Uterus (tissue), 4 donors: Measurements from ENCODE around the gene OXCT1. TPM values are rescaled to one million over a fixed set of nuclear protein-coding genes. Genes with fewer than 3 reads are reported as not detected.

Experiments used
- DNase-seq, 2 donors: peaks; one replicate each; pipeline ENCODE4 v3.0.0-alpha.2; 2019 to 2020
- H3K27ac ChIP-seq, 2 donors: fragments of 200-600 bp; sonication (generic); 1 replicate in 1 of 2; 2 replicates in 1 of 2; pipeline ENCODE4 v1.5.1; 2016 to 2018
- H3K27me3 ChIP-seq, 2 donors: fragments of 200-600 bp; sonication (generic); one replicate each; pipeline ENCODE4 v1.5.1; 2018 to 2019; ENCODE audit warnings: control low read depth in 1 of 2
- H3K36me3 ChIP-seq, 2 donors: fragments of 200-600 bp; sonication (generic); one replicate each; pipeline ENCODE4 v1.5.1; 2019; ENCODE audit warnings: control low read depth in 1 of 2
- H3K4me1 ChIP-seq, 2 donors: fragments of 200-600 bp; sonication (generic); one replicate each; pipeline ENCODE4 v1.5.1; 2018 to 2019; ENCODE audit warnings: control low read depth in 1 of 2
- H3K4me3 ChIP-seq, 2 donors: fragments of 200-600 bp; sonication (generic); 1 replicate in 1 of 2; 2 replicates in 1 of 2; pipeline ENCODE4 v1.5.1; 2018 to 2019; ENCODE audit warnings: mild to moderate bottlenecking in 1 of 2
- H3K9me3 ChIP-seq, 2 donors: fragments of 200-600 bp; sonication (generic); one replicate each; pipeline ENCODE4 v1.5.1; 2019; ENCODE audit warnings: control low read depth in 1 of 2
- POLR2A ChIP-seq, 2 donors: fragments of 450-650 bp; IDR thresholded peaks; one replicate each; pipeline ENCODE4 v1.6.1; 2016; ENCODE audit warnings: antibody characterized with exemption in 2 of 2, mild to moderate bottlenecking in 1 of 2, moderate library complexity in 1 of 2
- intact Hi-C: fragments of 100-400 bp; cut with DNase I; formaldehyde crosslinking; loops from one replicate; pipeline ENCODE4 v1.15.1; 2023; ENCODE audit warnings: low total_unique reads
- total RNA-seq, 4 donors: library from RNA; depleted of rRNA in 3 of 4; stranded (reverse); fragments of >200 nt in 3 of 4; gene quantifications; one replicate each; pipeline versions ENCODE4 v1.1.0 to v1.2.4, GENCODE V29; 2014 to 2023
- TF ChIP-seq, protein P1 (sequence below), 4 experiments: fragments of 200-600 bp in 2 of 4; fragments of 450-650 bp in 2 of 4; sonication (generic) in 2 of 4; IDR thresholded peaks; one replicate each; pipeline ENCODE4 v1.5.1; 2016 to 2019; ENCODE audit warnings: antibody characterized with exemption in 4 of 4, mild to moderate bottlenecking in 2 of 4, moderate library complexity in 1 of 4
- donor health status: DM: yes; HTN: yes; CAD: no.

The OXCT1 gene
- total RNA-seq, 4 donors from 2014 or later, result 11.2 to 37.3 (median 27.0) TPM

DNA sequence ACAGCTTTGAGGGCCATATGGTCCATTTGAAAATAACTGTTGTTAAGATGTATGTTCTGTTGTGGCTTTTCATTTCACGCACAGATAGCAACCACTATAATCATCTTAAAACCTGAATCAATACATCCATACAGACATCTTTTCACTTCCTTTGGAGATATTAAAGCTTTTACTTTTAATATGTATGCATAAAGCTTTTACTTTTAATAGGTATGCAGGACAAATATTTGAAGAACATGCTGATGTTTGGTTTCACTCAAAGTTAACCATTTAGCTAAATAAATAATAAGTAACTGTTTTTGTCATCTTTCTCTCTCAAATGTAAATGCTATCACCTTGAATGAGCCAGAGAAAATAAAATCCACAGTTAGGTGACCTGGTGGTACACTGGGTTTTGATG lies 108.6 kb downstream of the OXCT1 start:
- Histone ChIP-seq H3K4me3 (no peak overlapping the region), H3K9me3 (no peaks in the 10 kb centered on the region), H3K27ac (no peak overlapping the region), H3K36me3 (no peaks in the 10 kb centered on the region), H3K27me3 (no peaks in the 10 kb centered on the region), H3K4me1 (no peaks in the 10 kb centered on the region)
- intact Hi-C loops, result no loop called here
- TF ChIP-seq, protein P1, sequence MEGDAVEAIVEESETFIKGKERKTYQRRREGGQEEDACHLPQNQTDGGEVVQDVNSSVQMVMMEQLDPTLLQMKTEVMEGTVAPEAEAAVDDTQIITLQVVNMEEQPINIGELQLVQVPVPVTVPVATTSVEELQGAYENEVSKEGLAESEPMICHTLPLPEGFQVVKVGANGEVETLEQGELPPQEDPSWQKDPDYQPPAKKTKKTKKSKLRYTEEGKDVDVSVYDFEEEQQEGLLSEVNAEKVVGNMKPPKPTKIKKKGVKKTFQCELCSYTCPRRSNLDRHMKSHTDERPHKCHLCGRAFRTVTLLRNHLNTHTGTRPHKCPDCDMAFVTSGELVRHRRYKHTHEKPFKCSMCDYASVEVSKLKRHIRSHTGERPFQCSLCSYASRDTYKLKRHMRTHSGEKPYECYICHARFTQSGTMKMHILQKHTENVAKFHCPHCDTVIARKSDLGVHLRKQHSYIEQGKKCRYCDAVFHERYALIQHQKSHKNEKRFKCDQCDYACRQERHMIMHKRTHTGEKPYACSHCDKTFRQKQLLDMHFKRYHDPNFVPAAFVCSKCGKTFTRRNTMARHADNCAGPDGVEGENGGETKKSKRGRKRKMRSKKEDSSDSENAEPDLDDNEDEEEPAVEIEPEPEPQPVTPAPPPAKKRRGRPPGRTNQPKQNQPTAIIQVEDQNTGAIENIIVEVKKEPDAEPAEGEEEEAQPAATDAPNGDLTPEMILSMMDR (IDR thresholded peaks at IDR 0.05), result no peak
- TF ChIP-seq POLR2A (IDR thresholded peaks at IDR 0.05), result no peak
- no peak for DNase-seq

DNA sequence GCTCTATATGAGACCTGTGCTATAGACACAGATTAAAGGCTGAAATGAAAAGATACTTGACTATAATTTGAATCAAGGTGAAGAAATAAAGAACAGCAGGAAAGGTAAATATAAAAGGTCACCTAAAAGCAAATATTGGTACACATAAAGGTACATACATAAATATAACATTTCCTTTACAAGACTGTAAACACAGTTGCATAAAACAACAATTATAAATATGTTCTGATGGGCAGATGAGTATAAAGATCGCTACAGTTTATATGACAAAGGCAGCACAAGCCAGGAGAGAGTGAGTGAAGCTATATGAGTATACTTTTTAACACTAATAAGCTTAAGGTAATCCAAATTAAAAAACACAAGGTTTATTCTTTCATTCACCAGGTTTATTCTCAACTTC lies 114.5 kb downstream of the OXCT1 start:
- Histone ChIP-seq H3K27ac (no peak overlapping the region), H3K4me1 (no peaks in the 10 kb centered on the region), H3K36me3 (no peaks in the 10 kb centered on the region), H3K27me3 (no peaks in the 10 kb centered on the region), H3K4me3 (no peak overlapping the region), H3K9me3 (no peaks in the 10 kb centered on the region)
- no peak for DNase-seq
- TF ChIP-seq, protein P1 (IDR thresholded peaks at IDR 0.05), result no peak
- no peak for TF ChIP-seq POLR2A (IDR thresholded peaks at IDR 0.05)
- intact Hi-C loops, result no loop called here

DNA sequence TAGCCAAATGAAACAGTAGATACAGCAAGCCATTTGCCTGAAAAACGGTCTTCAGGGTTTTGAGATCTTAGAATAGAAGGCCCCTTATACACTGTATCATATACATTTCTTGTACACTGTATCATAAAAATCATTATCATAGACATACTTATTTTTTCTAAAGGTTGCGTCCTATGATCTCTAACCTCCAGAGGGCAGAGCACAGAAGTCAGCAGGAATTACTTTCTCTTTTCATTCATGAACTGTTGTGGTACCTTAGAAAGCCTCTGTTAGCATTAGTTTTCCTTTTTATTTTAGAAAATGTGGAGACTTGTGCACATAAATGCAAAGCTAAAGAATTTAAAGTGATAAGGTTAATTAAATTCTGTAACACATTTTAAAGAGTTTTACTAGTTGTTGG lies 115.4 kb downstream of the OXCT1 start:
- no peak overlapping the region for H3K4me3 ChIP-seq
- H3K27me3 ChIP-seq, result no peaks in the 10 kb centered on the region
- TF ChIP-seq POLR2A (IDR thresholded peaks at IDR 0.05), result no peak
- TF ChIP-seq, protein P1 (IDR thresholded peaks at IDR 0.05), result no peak
- H3K36me3 ChIP-seq, result no peaks in the 10 kb centered on the region
- H3K27ac ChIP-seq, result no peak overlapping the region
- intact Hi-C loops, result no loop called here
- H3K4me1 ChIP-seq, result no peaks in the 10 kb centered on the region
- no peak for DNase-seq
- no peaks in the 10 kb centered on the region for H3K9me3 ChIP-seq

DNA sequence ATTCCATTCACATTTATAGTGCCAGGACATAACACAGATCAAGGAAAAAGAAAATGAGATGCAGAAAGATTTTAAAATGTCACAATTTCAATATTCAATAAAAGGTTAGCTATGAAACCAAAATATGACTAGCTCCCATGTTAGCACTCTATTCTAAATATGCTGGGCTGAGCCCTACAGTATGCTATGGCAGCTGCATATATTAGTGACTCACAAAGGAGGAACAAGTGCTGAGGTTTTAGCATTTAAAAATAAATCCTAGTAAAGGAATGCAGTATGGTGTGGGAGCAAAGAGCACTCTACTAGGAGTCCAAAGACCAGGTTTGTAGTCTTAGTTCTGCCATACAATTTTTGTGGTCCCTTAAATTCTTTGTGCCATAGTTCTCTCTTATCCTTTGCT lies 118.4 kb downstream of the OXCT1 start:
- Histone ChIP-seq H3K9me3 (no peaks in the 10 kb centered on the region), H3K36me3 (no peaks in the 10 kb centered on the region), H3K27ac (no peak overlapping the region), H3K27me3 (no peaks in the 10 kb centered on the region), H3K4me3 (no peak overlapping the region), H3K4me1 (no peaks in the 10 kb centered on the region)
- DNase-seq, result no peak
- intact Hi-C loops, result no loop called here
- TF ChIP-seq, protein P1 (IDR thresholded peaks at IDR 0.05), result no peak
- TF ChIP-seq POLR2A (IDR thresholded peaks at IDR 0.05), result no peak

DNA sequence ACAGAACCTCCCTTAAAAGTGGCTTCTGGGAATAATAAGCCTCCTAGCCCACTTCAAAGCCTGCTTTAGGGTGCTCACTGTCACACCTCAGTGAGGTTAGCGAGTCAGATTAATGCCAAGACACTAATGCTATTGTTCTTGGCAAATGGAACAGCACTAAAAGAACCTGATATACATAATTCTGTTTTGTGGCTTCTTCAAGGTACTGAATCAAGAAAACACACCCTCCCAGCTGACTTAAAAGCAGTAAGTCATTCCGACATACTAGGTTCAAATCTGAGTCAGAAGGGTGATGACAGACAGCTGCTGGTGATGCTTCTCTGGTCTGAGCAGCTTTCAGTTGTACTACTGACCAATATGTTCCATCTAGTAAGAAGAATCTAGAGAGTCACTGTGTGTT lies 121.6 kb downstream of the OXCT1 start:
- Histone ChIP-seq H3K27ac (no peak overlapping the region), H3K9me3 (no peaks in the 10 kb centered on the region), H3K27me3 (no peaks in the 10 kb centered on the region), H3K4me1 (no peaks in the 10 kb centered on the region), H3K4me3 (no peak overlapping the region), H3K36me3 (no peaks in the 10 kb centered on the region)
- no peak for TF ChIP-seq POLR2A (IDR thresholded peaks at IDR 0.05)
- TF ChIP-seq, protein P1 (IDR thresholded peaks at IDR 0.05), result no peak
- DNase-seq, result no peak
- intact Hi-C loops, result no loop called here
